ENCODE results near the gene ALOX12. TPM values are rescaled to one million over a fixed set of nuclear protein-coding genes. Genes with fewer than 3 reads are reported as not detected.

Gene ALOX12
- total and polyA plus RNA-seq, 2 donors = under 0.01 to 0.32 TPM

- Histone ChIP-seq H3K27ac (ENCODE audit: low read depth in 1 of 2, low read length in 1 of 2) (no peak overlapping the region), H3K9me3 (ENCODE audit: control insufficient read depth in 2 of 2, insufficient read depth in 1 of 2, low read length in 1 of 2) (peaks cover 0 to 8% of the 10 kb centered on the region in 2 donors), H3K36me3 (ENCODE audit: control insufficient read depth in 2 of 2, insufficient read depth in 2 of 2, low read length in 1 of 2) (no peaks in the 10 kb centered on the region), H3K4me1 (ENCODE audit: control insufficient read depth in 2 of 2, insufficient read depth in 2 of 2, low read length in 2 of 2) (peaks cover 13 to 28% of the 10 kb centered on the region in 2 donors), H3K27me3 (ENCODE audit: control insufficient read depth in 2 of 2, insufficient read depth in 1 of 2, low read length in 1 of 2) (peaks cover 18 to 29% of the 10 kb centered on the region in 2 donors), H3K4me3 (ENCODE audit: low read length in 2 of 2) (no peak overlapping the region)
- DNase-seq (ENCODE audit: low read depth in 6 of 9, low spot score in 9 of 9) = no peak
- 95% methylated on average over 19 of the region's 19 CpGs for WGBS
These were observed 42.4 kb downstream of the ALOX12 start for GRCh38 chr17:7038025-7038862.

DNA sequence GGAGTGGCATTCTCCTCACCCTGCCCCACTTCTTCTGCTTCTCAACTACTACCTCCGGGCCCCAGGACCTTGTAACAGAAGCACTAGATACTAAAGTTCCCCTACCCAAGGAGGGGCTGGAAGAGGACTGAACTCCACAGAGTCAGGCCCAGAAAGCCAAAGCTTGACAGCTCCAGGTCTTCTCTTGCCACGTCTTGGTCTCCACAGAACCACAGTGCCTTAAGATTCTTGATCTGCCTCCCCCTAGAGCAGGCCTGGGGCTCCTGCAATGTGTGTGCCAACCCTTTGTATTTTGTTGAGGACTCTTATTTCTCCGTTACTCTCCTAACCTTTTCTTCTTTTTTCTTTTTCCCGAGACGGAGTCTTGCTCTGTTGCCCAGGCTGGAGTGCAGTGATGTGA is 44.0 kb downstream of the ALOX12 start:
- Histone ChIP-seq H3K4me3 (ENCODE audit: low read length in 2 of 2) (no peak overlapping the region), H3K27ac (ENCODE audit: low read depth in 1 of 2, low read length in 1 of 2) (no peak overlapping the region), H3K4me1 (ENCODE audit: control insufficient read depth in 2 of 2, insufficient read depth in 2 of 2, low read length in 2 of 2) (peaks cover 12 to 37% of the 10 kb centered on the region in 2 donors), H3K9me3 (ENCODE audit: control insufficient read depth in 2 of 2, insufficient read depth in 1 of 2, low read length in 1 of 2) (peaks cover 0 to 13% of the 10 kb centered on the region in 2 donors), H3K36me3 (ENCODE audit: control insufficient read depth in 2 of 2, insufficient read depth in 2 of 2, low read length in 1 of 2) (no peaks in the 10 kb centered on the region), H3K27me3 (ENCODE audit: control insufficient read depth in 2 of 2, insufficient read depth in 1 of 2, low read length in 1 of 2) (peaks cover 30 to 45% of the 10 kb centered on the region in 2 donors)
- 92% methylated on average over 5 of the region's 5 CpGs for WGBS
- DNase-seq (ENCODE audit: low read depth in 6 of 9, low spot score in 9 of 9) = no peak

GRCh38 chr17:7041607-7042500 is 46.0 kb downstream of the ALOX12 start:
- Histone ChIP-seq H3K27me3 (ENCODE audit: control insufficient read depth in 2 of 2, insufficient read depth in 1 of 2, low read length in 1 of 2) (peaks cover 38 to 58% of the 10 kb centered on the region in 2 donors), H3K4me3 (ENCODE audit: low read length in 2 of 2) (peak overlapping the region; percentile 16 to 26), H3K9me3 (ENCODE audit: control insufficient read depth in 2 of 2, insufficient read depth in 1 of 2, low read length in 1 of 2) (peaks cover 0 to 13% of the 10 kb centered on the region in 2 donors), H3K36me3 (ENCODE audit: control insufficient read depth in 2 of 2, insufficient read depth in 2 of 2, low read length in 1 of 2) (no peaks in the 10 kb centered on the region), H3K27ac (ENCODE audit: low read depth in 1 of 2, low read length in 1 of 2) (no peak overlapping the region), H3K4me1 (ENCODE audit: control insufficient read depth in 2 of 2, insufficient read depth in 2 of 2, low read length in 2 of 2) (peaks cover 11 to 32% of the 10 kb centered on the region in 2 donors)
- WGBS = 43% methylated on average over 43 of the region's 43 CpGs
- DNase-seq (ENCODE audit: low read depth in 6 of 9, low spot score in 9 of 9) = peak in 1 of 9 donors; percentile 40

DNA sequence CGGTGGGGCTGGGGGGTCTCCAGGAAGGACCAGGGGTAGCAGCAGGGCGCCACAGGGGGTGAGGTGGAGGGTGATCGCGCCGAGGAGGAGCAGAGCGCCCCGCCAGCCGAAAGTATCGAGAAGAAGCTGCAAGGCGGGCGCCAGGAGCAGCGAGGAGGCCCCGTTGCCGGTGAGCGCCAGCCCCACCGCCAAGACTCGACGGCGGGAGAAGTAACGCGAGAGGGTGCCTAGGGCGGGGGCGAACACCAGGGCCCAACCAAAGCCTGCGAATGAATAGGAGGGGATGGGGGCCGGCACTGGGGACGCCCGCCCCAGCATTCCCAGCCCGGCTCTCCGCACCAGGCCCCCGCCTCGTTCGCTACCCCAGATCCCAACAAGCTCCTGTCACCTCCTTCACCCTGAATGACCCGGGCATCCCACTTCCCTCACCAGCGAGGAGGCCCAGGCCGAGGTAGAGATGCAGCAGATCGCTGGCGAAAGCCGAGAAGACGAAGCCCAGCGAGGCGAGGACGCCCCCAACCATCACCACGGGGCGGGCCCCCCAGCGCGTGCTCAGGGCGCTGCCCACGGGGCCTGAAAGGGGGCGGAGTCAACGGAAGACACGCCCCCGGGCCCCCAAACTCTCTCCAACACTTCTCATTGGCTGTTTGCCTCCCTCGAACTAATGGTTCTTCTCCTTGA is 46.8 kb downstream of the ALOX12 start:
- Histone ChIP-seq H3K4me1 (ENCODE audit: control insufficient read depth in 2 of 2, insufficient read depth in 2 of 2, low read length in 2 of 2) (peaks cover 11 to 32% of the 10 kb centered on the region in 2 donors), H3K4me3 (ENCODE audit: low read length in 2 of 2) (peak overlapping the region; percentile 16 to 26), H3K36me3 (ENCODE audit: control insufficient read depth in 2 of 2, insufficient read depth in 2 of 2, low read length in 1 of 2) (no peaks in the 10 kb centered on the region), H3K27me3 (ENCODE audit: control insufficient read depth in 2 of 2, insufficient read depth in 1 of 2, low read length in 1 of 2) (peaks cover 38 to 62% of the 10 kb centered on the region in 2 donors), H3K27ac (ENCODE audit: low read depth in 1 of 2, low read length in 1 of 2) (no peak overlapping the region), H3K9me3 (ENCODE audit: control insufficient read depth in 2 of 2, insufficient read depth in 1 of 2, low read length in 1 of 2) (peaks cover 0 to 13% of the 10 kb centered on the region in 2 donors)
- WGBS = 4% methylated on average over 53 of the region's 53 CpGs
- peak in 1 of 9 donors; percentile 48 for DNase-seq (ENCODE audit: low read depth in 6 of 9, low spot score in 9 of 9)

- WGBS = 3% methylated on average over 21 of the region's 21 CpGs
- Histone ChIP-seq H3K27ac (ENCODE audit: low read depth in 1 of 2, low read length in 1 of 2) (no peak overlapping the region), H3K4me3 (ENCODE audit: low read length in 2 of 2) (peak overlapping the region in 1 of 2 donors; percentile 26), H3K9me3 (ENCODE audit: control insufficient read depth in 2 of 2, insufficient read depth in 1 of 2, low read length in 1 of 2) (peaks cover 0 to 13% of the 10 kb centered on the region in 2 donors), H3K36me3 (ENCODE audit: control insufficient read depth in 2 of 2, insufficient read depth in 2 of 2, low read length in 1 of 2) (no peaks in the 10 kb centered on the region), H3K4me1 (ENCODE audit: control insufficient read depth in 2 of 2, insufficient read depth in 2 of 2, low read length in 2 of 2) (peaks cover 11 to 32% of the 10 kb centered on the region in 2 donors), H3K27me3 (ENCODE audit: control insufficient read depth in 2 of 2, insufficient read depth in 1 of 2, low read length in 1 of 2) (peaks cover 38 to 65% of the 10 kb centered on the region in 2 donors)
- DNase-seq (ENCODE audit: low read depth in 6 of 9, low spot score in 9 of 9) = no peak
These were observed 47.3 kb downstream of the ALOX12 start for GRCh38 chr17:7043182-7043496.

DNA sequence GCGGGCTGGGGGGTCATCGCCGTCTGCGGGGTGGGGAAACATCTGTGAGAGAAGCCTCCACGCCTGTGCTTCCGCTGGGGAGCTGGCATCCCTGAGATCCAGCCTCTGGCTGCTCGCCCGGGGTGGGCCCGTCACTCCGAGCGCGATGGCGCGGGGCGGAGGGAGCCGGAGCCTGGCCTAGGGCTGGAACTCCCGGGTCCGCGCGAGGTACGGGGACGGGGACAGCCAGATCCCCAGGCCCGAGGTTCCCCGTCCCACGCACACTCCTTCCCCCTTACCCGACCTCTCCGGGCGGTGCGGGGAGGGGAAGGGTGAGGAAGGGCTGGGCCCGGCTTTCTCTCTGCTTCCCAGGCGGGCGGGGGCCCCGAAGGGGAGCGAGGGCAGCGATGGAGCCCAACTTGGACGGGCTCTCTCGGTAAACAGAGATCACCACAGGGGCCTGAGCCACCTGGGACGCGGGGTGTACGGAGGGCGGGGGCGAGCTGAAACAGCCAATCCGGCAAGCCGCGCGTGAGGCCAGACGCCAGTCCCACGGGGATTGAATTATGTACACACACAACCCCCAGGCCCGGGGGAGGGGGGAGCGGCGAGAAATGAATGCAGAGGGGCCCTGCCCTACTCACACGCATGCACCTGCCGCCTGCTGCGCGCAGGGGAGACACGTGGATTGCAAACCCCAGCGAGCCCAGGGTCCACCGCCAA is 47.8 kb downstream of the ALOX12 start, which contains the start of gene SLC16A11:
SLC16A11 (minus strand) TSS at position 596 of the 702 bp plus-strand sequence; CDS start at position 17, 579 bp downstream.
- H3K4me3 ChIP-seq (ENCODE audit: low read length in 2 of 2) = peak within 1 kb of the TSS in 1 of 2 donors; percentile 26
- peaks cover 11 to 32% of the 10 kb centered on the region in 2 donors for H3K4me1 ChIP-seq (ENCODE audit: control insufficient read depth in 2 of 2, insufficient read depth in 2 of 2, low read length in 2 of 2)
- DNase-seq (ENCODE audit: low read depth in 6 of 9, low spot score in 9 of 9) = peak in 1 of 9 donors; percentile 34
- WGBS = 2% methylated on average over 58 of the region's 58 CpGs
- H3K36me3 ChIP-seq (ENCODE audit: control insufficient read depth in 2 of 2, insufficient read depth in 2 of 2, low read length in 1 of 2) = no peaks in the 10 kb centered on the region
- peaks cover 38 to 68% of the 10 kb centered on the region in 2 donors for H3K27me3 ChIP-seq (ENCODE audit: control insufficient read depth in 2 of 2, insufficient read depth in 1 of 2, low read length in 1 of 2)
- peaks cover 0 to 13% of the 10 kb centered on the region in 2 donors for H3K9me3 ChIP-seq (ENCODE audit: control insufficient read depth in 2 of 2, insufficient read depth in 1 of 2, low read length in 1 of 2)
- no peak within 1 kb of the TSS for H3K27ac ChIP-seq (ENCODE audit: low read depth in 1 of 2, low read length in 1 of 2)

DNA sequence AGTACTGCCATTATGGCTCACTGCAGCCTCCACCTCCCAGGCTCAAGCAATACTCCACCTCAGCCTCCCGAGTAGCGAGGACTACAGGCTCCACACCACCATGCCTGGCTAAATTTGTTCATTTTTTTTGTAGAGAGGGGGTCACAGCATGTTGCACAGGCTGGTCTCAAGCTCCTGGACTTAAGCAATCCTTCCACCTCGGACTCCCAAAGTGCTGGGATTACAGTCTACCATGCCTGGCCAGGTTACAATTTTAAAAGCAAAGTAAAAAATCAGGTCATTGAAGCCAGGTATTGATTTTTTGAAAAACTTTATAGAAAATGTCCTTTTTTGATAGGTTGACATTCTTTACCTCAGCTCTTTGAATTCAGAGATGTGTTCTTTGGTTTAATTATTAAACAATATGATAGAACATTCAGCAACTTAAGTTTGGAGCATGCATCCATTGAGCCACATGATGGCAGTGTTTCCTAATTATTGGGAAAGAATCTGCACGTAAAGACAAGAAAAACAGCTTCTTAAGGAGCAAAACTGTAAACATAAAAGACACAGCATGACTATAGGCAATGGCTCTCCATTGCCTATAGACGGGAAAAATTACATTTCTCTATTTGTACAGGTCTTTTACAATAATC is 49.8 kb downstream of the ALOX12 start:
- Histone ChIP-seq H3K27me3 (ENCODE audit: control insufficient read depth in 2 of 2, insufficient read depth in 1 of 2, low read length in 1 of 2) (peaks cover 38 to 77% of the 10 kb centered on the region in 2 donors), H3K9me3 (ENCODE audit: control insufficient read depth in 2 of 2, insufficient read depth in 1 of 2, low read length in 1 of 2) (peaks cover 0 to 13% of the 10 kb centered on the region in 2 donors), H3K27ac (ENCODE audit: low read depth in 1 of 2, low read length in 1 of 2) (peak overlapping the region in 1 of 2 donors; percentile 62), H3K36me3 (ENCODE audit: control insufficient read depth in 2 of 2, insufficient read depth in 2 of 2, low read length in 1 of 2) (no peaks in the 10 kb centered on the region), H3K4me3 (ENCODE audit: low read length in 2 of 2) (peak overlapping the region in 1 of 2 donors; percentile 10), H3K4me1 (ENCODE audit: control insufficient read depth in 2 of 2, insufficient read depth in 2 of 2, low read length in 2 of 2) (peaks cover 11 to 32% of the 10 kb centered on the region in 2 donors)
- 32% methylated on average over 5 of the region's 5 CpGs for WGBS
- peak in 4 of 9 donors; percentile 48 to 85 (median 73) for DNase-seq (ENCODE audit: low read depth in 6 of 9, low spot score in 9 of 9)
